Duodenal mucosa (tissue), 2 donors: ENCODE measurements around the gene CHST2.

ENCODE experiments used
- H3K27ac ChIP-seq: one replicate; pipeline ENCODE4 v1.7.0; 2013; ENCODE audit warnings: low read depth, low read length
- H3K27me3 ChIP-seq, 2 donors: one replicate each; pipeline ENCODE4 v1.7.0; 2013; ENCODE audit warnings: low read length in 2 of 2, control low read depth in 1 of 2; ENCODE audit not compliant: insufficient read depth in 2 of 2, control insufficient read depth in 1 of 2
- H3K36me3 ChIP-seq, 2 donors: one replicate each; pipeline ENCODE4 v1.7.0; 2013; ENCODE audit warnings: low read length in 2 of 2, control low read depth in 1 of 2; ENCODE audit not compliant: insufficient read depth in 2 of 2, control insufficient read depth in 1 of 2
- H3K4me1 ChIP-seq, 2 donors: one replicate each; pipeline ENCODE4 v1.7.0; 2013; ENCODE audit warnings: low read length in 2 of 2, control low read depth in 1 of 2; ENCODE audit not compliant: insufficient read depth in 2 of 2, control insufficient read depth in 1 of 2
- H3K4me3 ChIP-seq, 2 donors: one replicate each; pipeline ENCODE4 v1.7.0; 2013; ENCODE audit warnings: low read length in 2 of 2, low read depth in 1 of 2
- H3K9ac ChIP-seq, 2 donors: one replicate each; pipeline ENCODE4 v1.7.0; 2013; ENCODE audit warnings: low read length in 2 of 2, low read depth in 1 of 2
- H3K9me3 ChIP-seq, 2 donors: one replicate each; pipeline ENCODE4 v1.7.0; 2013; ENCODE audit warnings: low read length in 2 of 2, control low read depth in 1 of 2; ENCODE audit not compliant: control insufficient read depth in 1 of 2

CHST2 gene

DNA sequence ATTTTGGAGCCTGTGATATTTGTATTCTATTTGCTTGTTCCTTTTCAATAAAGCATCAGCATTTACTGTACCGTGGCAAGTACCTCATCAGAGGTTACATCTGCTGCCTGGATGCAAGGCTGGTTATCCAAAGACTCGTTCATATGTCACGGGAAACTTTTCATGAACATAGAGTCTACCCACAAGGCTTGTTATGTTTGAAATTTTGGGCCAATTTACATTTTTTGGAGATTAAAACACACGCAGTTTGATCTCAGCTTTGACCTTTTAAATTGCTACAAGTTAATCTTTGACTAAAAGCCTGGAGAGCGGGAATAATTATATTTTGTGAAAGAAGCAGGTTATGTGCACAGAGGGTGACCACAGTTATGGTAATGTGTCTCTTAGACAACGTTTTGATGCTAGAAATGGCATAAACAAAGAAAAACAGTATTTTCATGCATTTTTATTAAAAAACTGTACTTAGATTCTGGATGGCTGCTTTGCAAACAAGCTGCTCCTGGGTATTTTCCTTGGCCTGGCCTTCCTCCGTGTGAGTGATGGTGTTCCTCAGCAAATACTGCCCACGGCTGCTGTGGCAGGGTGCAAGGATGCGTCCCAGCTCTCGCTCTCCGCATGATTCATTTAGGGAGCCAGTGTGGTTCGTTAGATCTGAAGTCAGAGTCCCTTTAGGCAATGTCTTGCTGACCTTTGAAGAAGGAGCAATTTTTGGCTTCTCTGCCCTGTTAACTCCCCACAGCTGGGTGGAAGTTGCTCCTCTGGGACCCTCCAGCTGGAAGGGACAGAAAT, 27.1 kb downstream of the CHST2 start:
- Histone ChIP-seq H3K4me1 (no peaks in the 10 kb centered on the region), H3K4me3 (no peak overlapping the region), H3K36me3 (no peaks in the 10 kb centered on the region), H3K27me3 (no peaks in the 10 kb centered on the region), H3K9me3 (no peaks in the 10 kb centered on the region), H3K9ac (no peak overlapping the region), H3K27ac (no peak overlapping the region)

DNA sequence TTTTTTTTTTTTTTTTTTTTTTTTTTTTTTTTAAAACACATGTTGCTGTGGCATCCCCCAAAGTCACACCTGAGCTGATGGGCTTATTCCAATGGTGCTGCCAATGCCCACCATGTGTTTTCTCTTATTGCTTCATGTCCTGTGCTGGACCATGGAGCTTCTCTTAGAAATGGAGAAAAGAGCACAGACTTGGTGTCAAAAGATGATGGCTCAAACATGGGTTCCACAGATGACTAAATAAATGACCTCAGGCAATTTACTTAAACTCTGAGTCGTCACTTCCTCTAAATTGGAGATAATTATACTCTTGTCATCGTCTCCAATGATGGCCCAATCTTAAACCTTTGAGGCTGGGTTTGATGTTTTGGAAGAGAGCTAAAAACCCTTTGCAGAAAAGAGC, 28.1 kb downstream of the CHST2 start:
- no peaks in the 10 kb centered on the region for H3K27me3 ChIP-seq
- H3K4me1 ChIP-seq: no peaks in the 10 kb centered on the region
- no peak overlapping the region for H3K4me3 ChIP-seq
- H3K9ac ChIP-seq: no peak overlapping the region
- no peaks in the 10 kb centered on the region for H3K9me3 ChIP-seq
- H3K27ac ChIP-seq: no peak overlapping the region
- H3K36me3 ChIP-seq: no peaks in the 10 kb centered on the region

DNA sequence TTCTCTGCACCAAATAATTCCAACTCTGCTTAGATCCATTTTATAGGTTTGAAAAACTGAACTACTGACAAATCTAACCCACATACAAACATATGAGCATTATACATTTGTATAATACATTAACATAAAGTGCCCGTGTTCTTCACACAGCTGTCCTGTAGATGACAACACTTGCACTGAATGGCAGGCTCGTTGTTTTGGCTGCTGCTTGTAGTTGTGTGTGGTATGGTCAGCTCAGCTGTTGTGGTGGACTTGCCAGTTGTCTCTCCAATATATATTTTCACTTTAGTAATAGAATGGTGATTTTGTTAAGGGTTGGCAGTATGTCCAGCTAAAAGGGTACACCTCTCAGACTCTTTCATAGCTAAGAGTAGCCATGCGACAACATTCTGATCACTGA, 30.5 kb downstream of the CHST2 start:
- no peaks in the 10 kb centered on the region for H3K27me3 ChIP-seq
- H3K9ac ChIP-seq: no peak overlapping the region
- H3K4me3 ChIP-seq: no peak overlapping the region
- H3K9me3 ChIP-seq: no peaks in the 10 kb centered on the region
- no peaks in the 10 kb centered on the region for H3K4me1 ChIP-seq
- no peaks in the 10 kb centered on the region for H3K36me3 ChIP-seq
- H3K27ac ChIP-seq: no peak overlapping the region

DNA sequence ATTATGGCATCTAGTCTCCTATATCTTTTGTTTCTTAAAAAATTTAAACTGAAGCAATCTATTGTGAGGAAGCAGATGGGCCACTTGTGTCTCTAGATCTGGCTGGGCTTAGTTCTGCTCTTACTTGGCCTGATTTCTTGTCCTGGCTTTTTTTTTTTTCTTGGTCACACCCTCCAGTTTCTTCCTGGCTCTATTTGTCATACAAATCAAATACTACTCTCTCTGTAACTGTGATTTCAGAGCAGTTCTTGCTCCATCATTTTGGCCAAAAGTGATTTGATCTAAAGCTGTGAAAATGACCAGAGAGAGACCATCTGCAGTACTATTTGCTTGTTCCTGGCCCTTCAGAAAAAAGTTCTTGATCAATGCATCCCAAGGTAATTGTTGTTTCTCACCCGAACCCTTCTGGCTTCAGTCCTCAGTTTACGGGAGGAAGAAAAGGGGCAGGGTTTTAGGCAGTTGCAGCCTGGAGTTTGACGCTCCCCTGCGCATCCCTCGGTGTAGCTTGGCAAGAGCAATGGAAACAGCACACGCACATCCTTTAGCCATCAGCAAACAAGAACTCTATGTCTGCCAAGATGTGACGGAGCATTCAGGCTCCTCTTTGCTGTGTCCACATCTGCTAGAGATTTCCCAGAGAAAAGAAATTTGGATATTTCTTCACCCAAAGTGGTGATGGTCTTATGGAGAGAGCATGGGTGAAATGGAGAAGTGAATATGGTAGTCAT, 31.6 kb downstream of the CHST2 start:
- Histone ChIP-seq H3K27ac (no peak overlapping the region), H3K4me3 (no peak overlapping the region), H3K9ac (no peak overlapping the region), H3K9me3 (no peaks in the 10 kb centered on the region), H3K4me1 (no peaks in the 10 kb centered on the region), H3K36me3 (no peaks in the 10 kb centered on the region), H3K27me3 (no peaks in the 10 kb centered on the region)

DNA sequence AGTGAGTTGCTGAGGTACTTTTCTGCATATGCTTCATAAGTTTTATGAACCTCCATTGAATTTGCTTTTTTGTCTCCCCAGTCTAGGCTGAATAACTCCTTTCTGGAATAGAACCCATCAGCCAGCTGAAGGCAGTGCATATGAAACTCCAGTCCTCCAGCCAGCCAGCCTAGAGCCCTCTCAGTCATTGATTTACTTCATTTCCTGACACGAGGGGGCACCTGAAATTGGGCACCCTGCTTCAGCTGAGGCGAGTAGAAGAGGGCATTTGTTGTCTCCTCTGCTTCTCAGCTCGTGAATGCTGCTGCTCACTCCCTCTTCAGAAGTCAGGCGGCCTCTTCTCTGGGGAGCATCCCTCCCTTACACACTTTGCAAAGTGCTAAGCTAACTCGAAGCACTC, 32.5 kb downstream of the CHST2 start:
- Histone ChIP-seq H3K9me3 (no peaks in the 10 kb centered on the region), H3K27me3 (no peaks in the 10 kb centered on the region), H3K36me3 (no peaks in the 10 kb centered on the region), H3K9ac (no peak overlapping the region), H3K4me1 (no peaks in the 10 kb centered on the region), H3K27ac (no peak overlapping the region), H3K4me3 (no peak overlapping the region)

DNA sequence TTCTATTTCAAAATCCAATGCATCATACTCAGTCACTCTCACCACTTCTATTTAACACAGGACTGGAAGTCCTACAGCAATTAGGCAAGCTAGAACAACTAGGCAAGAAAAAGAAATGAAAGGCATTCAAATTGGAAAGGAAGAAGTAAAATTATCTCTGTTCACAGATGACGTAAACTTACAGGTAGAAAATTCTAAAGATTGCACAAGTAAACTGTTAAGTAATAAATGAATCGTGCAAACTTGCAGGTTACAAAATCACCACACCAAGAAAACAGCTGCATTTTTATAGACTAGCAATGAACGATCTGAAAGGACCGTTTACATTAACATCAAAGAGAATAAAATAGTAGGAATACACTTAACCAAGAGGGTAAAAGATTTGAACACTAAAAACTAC, 36.2 kb downstream of the CHST2 start:
- no peak overlapping the region for H3K9ac ChIP-seq
- H3K36me3 ChIP-seq: no peaks in the 10 kb centered on the region
- no peaks in the 10 kb centered on the region for H3K9me3 ChIP-seq
- H3K4me3 ChIP-seq: no peak overlapping the region
- H3K4me1 ChIP-seq: no peaks in the 10 kb centered on the region
- H3K27me3 ChIP-seq: no peaks in the 10 kb centered on the region
- no peak overlapping the region for H3K27ac ChIP-seq

DNA sequence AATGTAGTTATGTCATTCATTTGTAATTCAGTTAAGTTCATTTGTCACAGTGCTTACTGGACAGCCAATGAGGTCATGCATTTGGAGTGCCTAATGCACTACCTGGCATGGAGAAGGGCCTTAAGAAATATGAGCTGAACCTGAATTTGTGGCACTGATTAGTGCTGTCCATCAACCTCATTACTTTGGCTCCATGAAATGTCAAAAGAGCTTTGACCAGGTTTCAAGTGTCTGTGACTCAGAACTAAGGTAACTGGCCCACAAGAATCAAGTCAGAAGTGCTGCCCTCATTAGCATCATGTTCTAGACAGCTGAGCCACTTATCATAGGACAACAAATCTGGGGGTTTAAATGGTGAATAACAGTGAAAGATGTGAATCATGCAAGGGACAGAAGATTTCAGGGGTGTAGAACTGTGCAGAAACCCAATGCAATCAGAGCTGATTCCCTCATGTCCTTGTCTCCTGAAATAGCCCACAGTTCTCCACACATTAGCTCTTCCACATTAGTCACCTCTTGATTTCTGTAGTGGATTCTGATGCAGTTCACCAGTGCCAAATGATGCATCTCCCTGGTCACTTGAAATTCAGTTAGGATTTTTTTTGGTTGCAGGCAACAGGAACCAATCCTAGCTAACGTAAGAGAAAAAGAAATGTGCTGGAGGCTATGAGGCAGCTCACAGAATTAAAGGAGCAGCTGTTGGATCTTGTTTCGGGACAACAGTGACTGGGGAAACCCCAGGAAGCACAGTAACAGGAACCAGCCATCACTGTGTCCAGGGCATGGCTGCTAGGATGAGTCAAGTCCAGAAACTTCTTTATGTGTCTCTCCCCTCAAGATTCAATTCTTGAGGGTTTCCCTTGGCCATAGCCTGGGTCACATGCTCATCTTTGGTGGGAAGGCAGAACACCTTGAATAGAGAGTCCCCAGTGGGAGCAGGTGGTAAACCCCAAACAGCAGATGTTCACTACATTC, 38.7 kb downstream of the CHST2 start:
- Histone ChIP-seq H3K9me3 (no peaks in the 10 kb centered on the region), H3K27ac (no peak overlapping the region), H3K27me3 (no peaks in the 10 kb centered on the region), H3K4me3 (no peak overlapping the region), H3K36me3 (no peaks in the 10 kb centered on the region), H3K4me1 (no peaks in the 10 kb centered on the region), H3K9ac (no peak overlapping the region)

DNA sequence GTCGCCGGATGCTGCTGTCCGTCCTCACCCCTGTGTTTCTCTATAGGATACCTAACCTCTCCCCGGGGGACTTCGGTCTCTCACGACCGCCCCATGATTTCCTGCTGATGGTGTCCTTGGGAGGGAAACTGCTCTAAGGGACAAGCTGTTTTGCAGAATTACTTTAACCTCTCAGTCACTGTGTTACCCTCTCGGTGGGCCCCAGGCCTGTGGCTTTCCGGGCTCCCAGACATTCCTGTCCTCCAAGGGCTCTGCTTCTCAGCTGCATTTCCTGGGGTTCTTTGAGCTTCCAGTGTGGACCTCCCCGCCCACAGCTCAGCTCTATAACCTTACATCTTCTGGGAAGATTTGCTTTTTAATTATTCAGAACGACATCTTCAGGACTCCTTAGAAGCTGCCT, 40.9 kb downstream of the CHST2 start:
- H3K4me1 ChIP-seq: peaks cover 2 to 4% of the 10 kb centered on the region in 2 donors
- H3K27ac ChIP-seq: no peak overlapping the region
- no peaks in the 10 kb centered on the region for H3K36me3 ChIP-seq
- H3K9ac ChIP-seq: no peak overlapping the region
- H3K27me3 ChIP-seq: no peaks in the 10 kb centered on the region
- no peak overlapping the region for H3K4me3 ChIP-seq
- H3K9me3 ChIP-seq: no peaks in the 10 kb centered on the region

DNA sequence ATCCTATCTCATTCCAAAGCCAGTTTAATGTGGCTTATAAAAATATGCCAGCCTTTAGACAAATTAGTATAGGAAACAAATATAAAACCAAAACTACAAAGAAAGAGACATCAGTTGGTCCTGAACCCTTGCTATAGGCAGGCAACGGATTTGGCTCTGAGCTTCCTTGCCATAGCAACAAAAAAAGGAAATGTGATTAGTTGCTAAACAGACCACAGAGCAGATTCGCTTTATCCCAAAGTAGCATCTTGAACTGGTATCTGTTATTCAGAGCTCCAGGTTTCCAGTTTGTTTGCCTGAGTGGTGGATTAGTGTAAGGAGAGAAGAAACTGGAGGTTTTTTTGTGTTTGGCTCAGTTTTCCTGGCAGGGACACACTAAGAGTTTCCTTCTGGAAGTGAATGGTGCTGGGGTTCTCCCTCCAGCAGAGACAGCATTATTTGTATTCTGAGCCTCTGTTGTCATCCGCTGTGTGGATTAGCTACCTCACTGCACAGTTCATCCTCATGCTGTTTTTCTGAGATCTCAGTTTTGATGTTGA, 44.1 kb downstream of the CHST2 start:
- H3K27ac ChIP-seq: no peak overlapping the region
- H3K9ac ChIP-seq: no peak overlapping the region
- H3K27me3 ChIP-seq: no peaks in the 10 kb centered on the region
- H3K4me3 ChIP-seq: no peak overlapping the region
- H3K9me3 ChIP-seq: no peaks in the 10 kb centered on the region
- H3K4me1 ChIP-seq: peaks cover 2 to 5% of the 10 kb centered on the region in 2 donors
- H3K36me3 ChIP-seq: no peaks in the 10 kb centered on the region
